Subcutaneous abdominal adipose tissue (tissue), 5 donors: ENCODE data around the gene RNU6-9.

Experiments used
- H3K27ac ChIP-seq: one replicate; pipeline ENCODE4 v1.7.0; 2013; ENCODE audit warnings: low read depth, mild to moderate bottlenecking, inconsistent platforms, low read length, moderate library complexity
- H3K27me3 ChIP-seq, 5 donors: one replicate each; pipeline ENCODE4 v1.7.0; 2013; ENCODE audit warnings: low read length in 5 of 5, inconsistent platforms in 1 of 5; ENCODE audit not compliant: control insufficient read depth in 5 of 5, insufficient read depth in 4 of 5
- H3K36me3 ChIP-seq, 5 donors: one replicate each; pipeline ENCODE4 v1.7.0; 2013; ENCODE audit warnings: low read length in 5 of 5; ENCODE audit not compliant: control insufficient read depth in 5 of 5, insufficient read depth in 5 of 5
- H3K4me1 ChIP-seq, 5 donors: one replicate each; pipeline ENCODE4 v1.7.0; 2013; ENCODE audit warnings: low read length in 5 of 5, mild to moderate bottlenecking in 3 of 5, moderate library complexity in 1 of 5; ENCODE audit not compliant: control insufficient read depth in 5 of 5, insufficient read depth in 5 of 5
- H3K4me3 ChIP-seq, 5 donors: one replicate each; pipeline ENCODE4 v1.7.0; 2013; ENCODE audit warnings: low read length in 5 of 5, low read depth in 1 of 5
- H3K9ac ChIP-seq, 5 donors: one replicate each; pipeline ENCODE4 v1.7.0; 2013; ENCODE audit warnings: low read length in 5 of 5, mild to moderate bottlenecking in 4 of 5, moderate library complexity in 3 of 5
- H3K9me3 ChIP-seq, 5 donors: one replicate each; pipeline ENCODE4 v1.7.0; 2013; ENCODE audit warnings: low read length in 5 of 5; ENCODE audit not compliant: control insufficient read depth in 5 of 5
- donor health status: healthy.
- donor health status: healthy.
- donor health status: healthy.
- donor health status: healthy.
- donor health status: healthy.

Gene RNU6-9

DNA sequence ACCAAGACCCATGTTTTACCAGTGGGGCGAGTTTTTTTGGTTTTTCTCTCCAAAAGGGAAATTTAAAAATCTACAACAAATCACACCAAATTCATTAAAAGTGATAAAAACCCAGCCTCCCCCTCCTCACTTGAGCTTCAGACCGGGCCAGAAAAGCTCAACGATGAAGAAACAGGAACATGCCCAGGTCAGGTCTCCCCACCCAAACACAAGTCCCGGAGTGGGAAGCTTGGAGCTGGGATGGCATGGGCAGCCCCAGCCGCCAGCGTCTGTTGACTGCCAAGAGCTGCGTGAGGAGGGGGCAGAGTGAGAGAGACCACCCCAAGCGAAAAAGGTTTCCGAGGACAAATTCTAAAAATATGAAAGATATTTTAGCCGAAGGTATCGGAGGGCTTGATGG, 3.7 kb downstream of the RNU6-9 start:
- Histone ChIP-seq H3K27me3 (no peaks in the 10 kb centered on the region), H3K9me3 (no peaks in the 10 kb centered on the region), H3K27ac (no peak overlapping the region), H3K4me1 (peaks cover 0 to 9% (median 4%) of the 10 kb centered on the region in 5 donors), H3K4me3 (no peak overlapping the region), H3K9ac (no peak overlapping the region), H3K36me3 (peaks cover 0 to 37% (median 17%) of the 10 kb centered on the region in 5 donors)

DNA sequence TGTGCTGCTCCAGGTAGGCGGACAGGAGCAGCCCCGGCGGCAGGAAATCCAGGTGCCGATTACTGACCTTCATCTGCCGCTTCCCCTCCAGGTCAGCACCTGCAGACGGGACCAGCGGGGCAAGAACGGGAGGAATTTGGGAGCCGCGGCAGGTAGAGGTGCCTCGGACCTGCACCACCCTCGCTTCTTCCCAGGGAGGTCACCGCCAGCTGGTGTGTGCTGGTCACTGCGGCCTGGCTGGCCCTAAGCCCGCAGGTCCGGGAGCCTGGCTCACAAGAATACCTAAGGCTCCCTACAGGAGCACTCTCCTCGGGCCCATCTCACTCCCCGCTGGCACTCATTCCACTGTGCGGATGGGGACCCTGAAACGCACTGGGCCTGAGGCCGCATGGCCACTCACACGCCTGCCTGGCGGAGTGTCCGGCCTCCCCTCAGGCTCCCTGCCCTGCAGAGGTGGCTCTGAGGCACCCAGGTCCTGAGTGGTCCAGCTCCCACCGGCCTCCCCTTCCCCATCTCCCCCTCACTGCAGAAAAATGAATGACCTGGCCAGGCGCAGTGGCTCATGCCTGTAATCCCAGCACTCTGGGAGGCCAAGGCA, 4.3 kb downstream of the RNU6-9 start:
- Histone ChIP-seq H3K27me3 (no peaks in the 10 kb centered on the region), H3K27ac (no peak overlapping the region), H3K9me3 (no peaks in the 10 kb centered on the region), H3K4me3 (no peak overlapping the region), H3K9ac (no peak overlapping the region), H3K36me3 (peaks cover 0 to 38% (median 17%) of the 10 kb centered on the region in 5 donors), H3K4me1 (peaks cover 0 to 5% (median 0%) of the 10 kb centered on the region in 5 donors)

DNA sequence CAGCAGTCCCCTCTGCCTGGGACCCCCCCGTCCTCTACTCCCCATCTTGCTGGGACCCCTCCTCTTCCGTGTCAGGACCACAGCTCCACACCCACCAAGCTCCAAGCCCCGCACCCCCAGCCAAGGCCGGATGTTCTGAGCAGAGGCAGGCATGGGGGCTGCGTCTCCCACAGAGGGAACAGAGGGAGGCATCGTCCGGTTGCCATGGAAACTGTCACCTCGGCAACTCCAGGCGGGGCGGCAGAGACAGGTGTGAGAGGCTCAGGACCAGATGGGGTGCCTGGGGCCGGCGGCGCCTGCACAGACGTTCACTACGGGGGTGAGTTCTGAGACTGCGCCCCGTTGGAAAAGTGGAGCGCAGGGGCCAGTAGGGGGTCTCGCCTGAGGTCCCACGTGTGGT, 5.4 kb downstream of the RNU6-9 start:
- Histone ChIP-seq H3K9me3 (no peaks in the 10 kb centered on the region), H3K4me3 (no peak overlapping the region), H3K36me3 (peaks cover 0 to 38% (median 17%) of the 10 kb centered on the region in 5 donors)

DNA sequence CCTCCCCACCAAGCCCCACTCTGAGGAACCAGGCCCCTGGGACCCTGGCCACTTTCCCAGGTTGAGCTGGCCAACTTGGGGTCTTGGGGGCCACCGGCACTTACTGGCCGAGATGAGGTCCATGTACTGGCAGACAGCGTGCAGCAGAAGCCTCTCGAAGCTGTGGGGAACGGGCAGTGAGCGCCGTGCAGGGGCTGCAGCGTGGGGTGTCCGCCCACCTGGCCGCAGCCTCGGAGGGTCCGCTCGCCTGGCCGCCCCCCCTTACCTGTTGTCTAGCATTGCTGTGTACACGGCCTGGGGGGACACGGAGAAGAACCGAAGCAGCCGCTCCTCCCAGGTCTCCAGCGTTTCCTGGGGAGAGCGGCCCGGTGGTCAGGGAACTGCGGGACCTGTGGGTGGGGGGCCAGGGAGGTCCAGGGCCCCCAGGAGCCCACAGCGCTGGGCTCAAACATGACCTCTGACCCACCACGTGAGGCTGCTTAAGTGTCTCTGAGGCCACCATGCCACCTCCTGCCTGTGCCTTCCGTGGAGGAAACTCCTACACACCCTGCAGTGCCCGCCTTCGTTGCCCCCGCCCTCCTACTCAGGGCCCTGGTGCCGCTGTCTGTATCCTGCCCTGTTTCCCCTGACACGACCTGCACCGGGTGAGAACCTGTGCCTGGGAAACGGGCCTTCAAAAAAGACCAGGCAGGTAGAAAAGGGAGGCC, 6.2 kb downstream of the RNU6-9 start:
- H3K4me1 ChIP-seq = no peaks in the 10 kb centered on the region
- peaks cover 0 to 40% (median 17%) of the 10 kb centered on the region in 5 donors for H3K36me3 ChIP-seq
- H3K27ac ChIP-seq = no peak overlapping the region

More for the DNA sequence above, 5.4 kb downstream of the RNU6-9 start:
- Histone ChIP-seq H3K27me3 (no peaks in the 10 kb centered on the region), H3K4me1 (peaks cover 0 to 3% (median 0%) of the 10 kb centered on the region in 5 donors), H3K27ac (no peak overlapping the region), H3K9ac (no peak overlapping the region)

DNA sequence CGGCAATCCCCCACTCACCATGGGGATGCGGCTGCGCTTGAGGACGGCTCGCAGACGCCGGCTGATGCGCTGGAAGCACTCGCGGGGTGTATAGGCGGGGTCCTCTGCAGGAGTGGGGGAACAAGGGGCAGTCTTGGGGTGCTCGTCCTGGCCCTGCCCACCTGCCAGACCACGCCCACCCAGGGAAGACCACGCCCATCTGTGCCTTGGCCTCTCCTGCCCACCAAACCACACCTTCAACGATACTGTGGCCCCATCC, 6.7 kb downstream of the RNU6-9 start:
- Histone ChIP-seq H3K4me3 (no peak overlapping the region), H3K36me3 (peaks cover 0 to 40% (median 17%) of the 10 kb centered on the region in 5 donors), H3K9me3 (no peaks in the 10 kb centered on the region), H3K9ac (no peak overlapping the region), H3K4me1 (no peaks in the 10 kb centered on the region), H3K27ac (no peak overlapping the region), H3K27me3 (no peaks in the 10 kb centered on the region)

More for the DNA sequence above, 6.2 kb downstream of the RNU6-9 start:
- no peaks in the 10 kb centered on the region for H3K9me3 ChIP-seq
- no peak overlapping the region for H3K9ac ChIP-seq
- H3K4me3 ChIP-seq = no peak overlapping the region
- no peaks in the 10 kb centered on the region for H3K27me3 ChIP-seq

DNA sequence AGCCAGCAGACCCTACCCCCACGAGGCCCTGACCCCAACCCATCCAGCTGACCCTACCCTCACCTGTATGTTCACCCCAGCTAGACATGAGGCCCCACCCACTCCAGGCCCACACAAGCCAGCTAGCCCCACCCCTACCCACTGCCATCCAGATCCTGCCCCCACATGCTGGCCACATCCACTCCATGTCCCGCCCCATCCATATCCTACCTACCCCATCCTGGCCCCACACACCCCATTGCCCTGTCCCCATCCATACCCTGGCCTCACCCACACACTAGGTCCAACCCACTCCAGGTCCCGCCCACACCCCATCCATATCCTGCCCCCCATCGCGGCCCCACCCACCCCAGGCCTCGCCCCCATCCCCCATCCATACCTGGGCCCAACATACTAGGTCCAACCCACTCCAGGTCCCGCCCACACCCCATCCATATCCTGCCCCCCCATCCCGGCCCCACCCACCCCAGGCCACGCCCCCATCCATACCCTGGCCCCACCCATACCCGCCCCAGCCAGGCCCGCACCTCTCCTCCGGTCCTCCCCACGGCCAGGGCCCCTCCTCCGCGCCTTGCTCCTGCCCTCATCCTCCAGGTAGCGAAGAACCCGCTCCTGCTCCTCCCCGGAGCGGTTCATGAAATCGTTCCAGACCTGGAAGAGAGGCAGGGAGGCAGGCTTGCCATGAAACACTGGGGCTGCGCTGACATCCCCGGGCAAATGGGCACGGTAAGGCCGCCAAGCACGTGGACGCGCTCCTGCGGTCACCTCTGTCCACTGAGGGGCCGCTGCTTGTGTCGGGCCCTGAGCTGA, 7.2 kb downstream of the RNU6-9 start:
- Histone ChIP-seq H3K27ac (no peak overlapping the region), H3K4me1 (no peaks in the 10 kb centered on the region), H3K9me3 (no peaks in the 10 kb centered on the region), H3K4me3 (no peak overlapping the region), H3K27me3 (no peaks in the 10 kb centered on the region), H3K36me3 (peaks cover 0 to 40% (median 17%) of the 10 kb centered on the region in 5 donors), H3K9ac (no peak overlapping the region)

DNA sequence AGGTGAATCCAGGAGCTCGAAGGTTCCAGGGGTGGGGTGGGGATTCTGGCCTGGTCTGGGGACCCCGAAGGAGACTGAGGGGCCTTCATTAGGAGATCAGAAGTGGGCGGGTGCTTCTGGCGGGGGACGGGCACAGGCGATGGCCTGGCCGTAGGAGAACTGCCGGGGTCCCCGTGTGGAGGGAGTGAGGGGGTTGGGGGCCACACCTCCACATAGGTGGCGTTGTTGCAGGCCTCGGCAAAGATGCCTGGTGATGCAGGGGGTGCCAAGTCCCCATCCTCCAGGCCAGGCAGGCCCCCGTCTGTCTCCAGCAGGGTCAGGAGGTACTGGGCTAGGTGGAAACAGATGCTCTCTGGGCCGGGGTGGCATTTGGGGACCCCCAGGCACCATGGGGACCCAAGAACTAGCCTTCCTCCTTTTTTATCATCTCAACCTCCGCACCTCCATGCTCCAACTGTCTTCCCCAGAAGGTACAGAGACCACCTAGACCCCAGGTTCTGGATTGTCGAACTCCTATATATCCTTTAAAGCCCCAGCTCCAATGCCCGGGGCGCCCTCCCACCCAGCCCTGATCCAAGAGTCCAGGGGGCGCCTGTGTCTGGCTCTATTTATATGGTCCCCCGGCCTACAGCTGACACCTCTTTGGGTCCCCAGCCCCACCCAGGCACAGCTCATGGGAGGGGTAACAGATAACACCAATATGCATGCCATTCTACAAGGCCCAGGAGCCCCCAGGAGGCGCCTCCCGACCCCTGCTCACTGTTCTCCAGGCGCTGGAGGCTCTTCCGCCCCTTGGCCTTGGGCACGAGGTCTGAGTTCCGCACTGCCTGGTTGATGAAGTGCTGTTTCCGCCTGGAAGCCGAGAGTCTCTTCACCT, 8.2 kb downstream of the RNU6-9 start:
- H3K27me3 ChIP-seq = no peaks in the 10 kb centered on the region
- no peak overlapping the region for H3K9ac ChIP-seq
- no peak overlapping the region for H3K4me3 ChIP-seq
- no peaks in the 10 kb centered on the region for H3K9me3 ChIP-seq
- H3K27ac ChIP-seq = no peak overlapping the region
- H3K4me1 ChIP-seq = no peaks in the 10 kb centered on the region
- H3K36me3 ChIP-seq = peaks cover 0 to 40% (median 17%) of the 10 kb centered on the region in 5 donors

DNA sequence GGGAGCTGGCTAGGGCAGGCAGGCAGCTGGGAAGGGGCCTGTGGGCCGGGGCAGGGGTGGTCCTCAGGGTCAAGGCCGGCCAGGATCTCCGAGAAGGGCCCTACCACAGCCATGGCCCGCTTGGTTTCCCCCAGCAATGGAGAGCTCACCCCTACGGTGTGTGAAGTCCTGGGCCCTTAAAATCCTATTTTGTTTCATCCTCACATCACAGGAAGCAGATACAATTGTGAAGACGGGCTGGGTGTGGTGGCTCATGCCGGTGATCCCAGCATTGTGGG, 8.7 kb downstream of the RNU6-9 start:
- H3K4me1 ChIP-seq = peaks cover 0 to under 1% (median 0%) of the 10 kb centered on the region in 5 donors
- H3K9ac ChIP-seq = no peak overlapping the region
- no peaks in the 10 kb centered on the region for H3K27me3 ChIP-seq
- H3K9me3 ChIP-seq = no peaks in the 10 kb centered on the region
- H3K36me3 ChIP-seq = peaks cover 0 to 34% (median 17%) of the 10 kb centered on the region in 5 donors
- H3K4me3 ChIP-seq = no peak overlapping the region
- no peak overlapping the region for H3K27ac ChIP-seq

DNA sequence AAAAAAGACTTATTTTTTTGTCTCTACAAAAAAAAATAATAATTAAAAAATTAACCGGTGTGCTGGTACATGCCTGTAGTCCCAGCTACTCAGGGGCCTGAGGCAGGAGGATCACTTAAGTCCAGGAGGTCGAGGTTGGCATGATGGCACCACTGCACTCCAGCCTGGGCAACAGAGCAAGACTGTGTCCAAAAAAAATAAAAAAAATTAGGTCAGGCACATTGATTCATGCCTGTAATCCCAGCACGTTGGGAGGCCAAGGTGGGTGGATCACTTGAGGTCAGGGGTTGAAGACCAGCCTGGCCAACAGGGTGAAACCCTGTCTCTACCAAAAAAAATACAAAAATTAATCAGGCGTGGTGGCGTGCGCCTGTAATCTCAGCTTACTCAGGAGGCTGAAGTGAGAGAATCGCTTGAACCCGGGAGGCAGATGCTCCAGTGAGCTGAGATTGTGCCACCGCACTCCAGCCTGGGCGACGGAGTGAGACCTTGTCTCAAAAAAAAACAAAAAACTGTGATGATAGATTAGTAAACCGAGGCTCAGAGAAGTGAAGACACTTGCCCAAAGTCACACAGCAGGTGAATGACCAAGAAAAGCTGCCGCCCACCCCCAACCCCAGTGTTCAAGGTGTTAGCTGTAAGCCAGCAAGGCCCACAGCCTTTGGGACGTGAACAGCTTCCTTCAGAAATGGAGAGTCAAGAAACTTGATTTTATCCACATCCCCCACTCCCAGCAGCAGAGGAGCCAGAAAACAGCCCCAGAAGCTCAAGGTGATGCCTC, 9.4 kb downstream of the RNU6-9 start:
- Histone ChIP-seq H3K27me3 (no peaks in the 10 kb centered on the region), H3K36me3 (peaks cover 0 to 28% (median 14%) of the 10 kb centered on the region in 5 donors), H3K4me1 (peaks cover 0 to 7% (median 0%) of the 10 kb centered on the region in 5 donors), H3K9ac (no peak overlapping the region), H3K27ac (no peak overlapping the region), H3K9me3 (no peaks in the 10 kb centered on the region), H3K4me3 (no peak overlapping the region)
